HCT116 (cell line): ENCODE data around the gene AKAP1. TPM values are rescaled to one million over a fixed set of nuclear protein-coding genes. Genes with fewer than 3 reads are reported as not detected.

ENCODE experiments used
- ATAC-seq: fragments of 200-7000 bp; cut with Tn5 transposase; 2 replicates; pipeline ENCODE4 v1.9.1; 2020; ENCODE audit warnings: mild to moderate bottlenecking, moderate library complexity
- BruUV-seq: library from RNA; stranded (reverse); fragments of 400-500 nt; replicated peaks from 2 replicates; lab custom pipeline; 2021; lab: Mats Ljungman, UMichigan
- CTCF ChIA-PET: fragments of 300-600 bp; sonication (Branson Sonifier 250); formaldehyde crosslinking; loops from one replicate; lab custom pipeline; 2021; ENCODE audit warnings: antibody characterized with exemption; lab: Charles Lee
- POLR2A ChIA-PET: fragments of 300-600, 350-600 bp; sonication (Branson Sonifier 250); formaldehyde crosslinking; loops from one replicate; lab custom pipeline; 2021; ENCODE audit warnings: antibody characterized with exemption; lab: Charles Lee
- RAD21 ChIA-PET, 2 experiments: fragments of 300-600 bp; sonication (Branson Sonifier 250); formaldehyde crosslinking; loops; one replicate each; lab custom pipeline; 2023; ENCODE audit warnings: low total read pairs in 2 of 2; ENCODE audit not compliant: uncharacterized antibody in 2 of 2, unreplicated experiment in 2 of 2, low non-redundant PET in 1 of 2; lab: Charles Lee
- DNase-seq: peaks from one replicate; pipeline ENCODE4 v3.0.0-alpha.2; 2010; ENCODE audit warnings: low read depth, low spot score
- H2AFZ ChIP-seq: fragments of 200-600 bp; shearing (Covaris generic), sonication (generic); 2 replicates; pipeline ENCODE4 v1.6.1; 2017; ENCODE audit warnings: low read depth, mixed run types, mixed read lengths, antibody characterized with exemption, low read length; ENCODE audit not compliant: poor library complexity, severe bottlenecking
- H3K27ac ChIP-seq: 2 replicates; pipeline ENCODE4 v1.5.1; 2012; ENCODE audit warnings: low read depth, low read length
- H3K27me3 ChIP-seq: fragments of 200-600 bp; sonication (generic); 2 replicates; pipeline ENCODE4 v1.6.1; 2016; ENCODE audit warnings: mixed run types, low read length, mixed read lengths; ENCODE audit not compliant: insufficient read depth
- H3K36me3 ChIP-seq, 2 experiments: fragments of 200-500 bp in 1 of 2; fragments of 200-600 bp in 1 of 2; sonication (Bioruptor generic) in 1 of 2; sonication (generic) in 1 of 2; 2 replicates each; pipeline versions ENCODE4 v1.5.1 to v1.6.1; 2014 to 2016; ENCODE audit warnings: low read length in 2 of 2, inconsistent platforms in 1 of 2, mixed read lengths in 1 of 2, mixed run types in 1 of 2; ENCODE audit not compliant: insufficient read depth in 2 of 2, control insufficient read depth in 1 of 2
- H3K4me1 ChIP-seq, 2 experiments: fragments of 200-600 bp in 1 of 2; sonication (generic) in 1 of 2; 2 replicates each; pipeline versions ENCODE4 v1.5.1 to v1.6.1; 2012 to 2017; ENCODE audit warnings: low read length in 2 of 2, inconsistent platforms in 1 of 2, mild to moderate bottlenecking in 1 of 2, mixed read lengths in 1 of 2, mixed run types in 1 of 2, moderate library complexity in 1 of 2; ENCODE audit not compliant: insufficient read depth in 2 of 2, control insufficient read depth in 1 of 2
- H3K4me2 ChIP-seq: fragments of 200-600 bp; sonication (generic); 2 replicates; pipeline ENCODE4 v1.6.1; 2017; ENCODE audit warnings: mixed run types, low read length, mixed read lengths
- H3K4me3 ChIP-seq, 2 experiments: fragments of 200-600 bp in 1 of 2; sonication (generic) in 1 of 2; replicated peaks in 1 of 2; 2 replicates each; pipeline ENCODE4 v1.5.1; 2011 to 2016; ENCODE audit warnings: low read length in 2 of 2, control low read depth in 1 of 2, low read depth in 1 of 2, mild to moderate bottlenecking in 1 of 2, mixed read lengths in 1 of 2, mixed run types in 1 of 2
- H3K79me2 ChIP-seq: fragments of 200-600 bp; sonication (generic); 2 replicates; pipeline ENCODE4 v1.6.1; 2017; ENCODE audit warnings: mild to moderate bottlenecking, mixed run types, low read length, moderate library complexity, mixed read lengths; ENCODE audit not compliant: insufficient read depth
- H3K9ac ChIP-seq: fragments of 200-600 bp; sonication (generic); 2 replicates; pipeline ENCODE4 v1.6.1; 2016; ENCODE audit warnings: low read length, mixed read lengths
- H3K9me2 ChIP-seq: fragments of 200-600 bp; sonication (generic), shearing (Covaris generic); 2 replicates; pipeline ENCODE4 v1.6.1; 2017; ENCODE audit warnings: mixed run types, mild to moderate bottlenecking, moderate library complexity; ENCODE audit not compliant: insufficient read depth
- H3K9me3 ChIP-seq, 2 experiments: fragments of 200-500 bp in 1 of 2; fragments of 200-600 bp in 1 of 2; sonication (Bioruptor generic) in 1 of 2; sonication (generic) in 1 of 2; 2 replicates each; pipeline ENCODE4 v1.6.1; 2014 to 2017; ENCODE audit warnings: low read length in 2 of 2, mixed read lengths in 2 of 2, inconsistent platforms in 1 of 2, low read depth in 1 of 2, mild to moderate bottlenecking in 1 of 2, mixed run types in 1 of 2, moderate library complexity in 1 of 2; ENCODE audit not compliant: control insufficient read depth in 1 of 2, insufficient read depth in 1 of 2
- H4K20me1 ChIP-seq: fragments of 200-600 bp; sonication (generic), shearing (Covaris generic); 2 replicates; pipeline ENCODE4 v1.6.1; 2017; ENCODE audit warnings: mixed run types, mild to moderate bottlenecking, moderate library complexity; ENCODE audit not compliant: insufficient read depth
- ATF3 ChIP-seq: IDR thresholded peaks from 2 replicates; pipeline ENCODE4 v1.6.1; 2012
- CBX3 ChIP-seq: IDR thresholded peaks from 2 replicates; pipeline ENCODE4 v1.6.1; 2012; ENCODE audit warnings: low read depth
- CTCF ChIP-seq, 3 experiments: fragments of 200-600 bp in 1 of 3; sonication (generic) in 1 of 3; IDR thresholded peaks in 2 of 3; conservative IDR thresholded peaks in 1 of 3; 2 replicates each; pipeline ENCODE4 v1.5.1; 2012 to 2017; ENCODE audit warnings: low read depth in 2 of 3, low read length in 2 of 3, antibody characterized with exemption in 1 of 3, borderline replicate concordance in 1 of 3, control low read depth in 1 of 3, mild to moderate bottlenecking in 1 of 3, mixed read lengths in 1 of 3, mixed run types in 1 of 3, moderate library complexity in 1 of 3; ENCODE audit not compliant: insufficient read depth in 1 of 3
- EGR1 ChIP-seq: IDR thresholded peaks from 2 replicates; pipeline ENCODE4 v1.6.1; 2012; ENCODE audit warnings: low read depth
- ELF1 ChIP-seq: IDR thresholded peaks from 2 replicates; pipeline ENCODE4 v1.6.1; 2012; ENCODE audit warnings: low read depth, borderline replicate concordance
- EZH2 ChIP-seq: fragments of 200-600 bp; sonication (generic); IDR thresholded peaks from 2 replicates; pipeline ENCODE4 v1.6.1; 2017; ENCODE audit warnings: antibody characterized with exemption, mixed run types
- FOSL1 ChIP-seq: IDR thresholded peaks from 2 replicates; pipeline ENCODE4 v1.6.1; 2012; ENCODE audit warnings: low read depth
- JUND ChIP-seq: IDR thresholded peaks from 2 replicates; pipeline ENCODE4 v1.6.1; 2012
- POLR2AphosphoS5 ChIP-seq: IDR thresholded peaks from 2 replicates; pipeline ENCODE4 v1.6.1; 2011; ENCODE audit warnings: mild to moderate bottlenecking, low read depth, low read length, moderate library complexity
- REST ChIP-seq: IDR thresholded peaks from 2 replicates; pipeline ENCODE4 v1.6.1; 2012; ENCODE audit warnings: low read depth
- TCF7L2 ChIP-seq: IDR thresholded peaks from 2 replicates; pipeline ENCODE4 v1.7.0; 2011; ENCODE audit warnings: borderline replicate concordance, inconsistent platforms; ENCODE audit not compliant: insufficient read depth, insufficient read length; ENCODE audit errors: extremely low read depth
- ZBTB33 ChIP-seq: IDR thresholded peaks from 2 replicates; pipeline ENCODE4 v1.6.1; 2011; ENCODE audit warnings: mild to moderate bottlenecking, low read length, moderate library complexity; ENCODE audit not compliant: insufficient replicate concordance; ENCODE audit errors: extremely low read depth
- ZNF274 ChIP-seq: fragments of 200-500 bp; sonication (Bioruptor generic); IDR thresholded peaks from 2 replicates; pipeline ENCODE4 v1.6.1; 2014; ENCODE audit warnings: mild to moderate bottlenecking, low read depth, low read length, inconsistent platforms
- intact Hi-C: fragments of 100-400 bp; cut with micrococcal nuclease; formaldehyde crosslinking; loops from 2 replicates; pipeline ENCODE4 v1.10.0; 2022
- total RNA-seq: library from RNA; stranded (reverse); gene quantifications from one replicate; pipeline ENCODE4 v1.2.1, GENCODE V29; 2021; ENCODE audit not compliant: unreplicated experiment
- TF ChIP-seq, protein P1 (sequence below): IDR thresholded peaks from 2 replicates; pipeline ENCODE4 v1.6.1; 2012

AKAP1 gene
- total RNA-seq, 1 experiment from 2014 or later: 51.6 TPM

- no peaks in the 10 kb centered on the region for H3K36me3 ChIP-seq
- no peaks in the 10 kb centered on the region for H3K27me3 ChIP-seq
- no peak overlapping the region for H3K4me3 ChIP-seq
- H3K9ac ChIP-seq: no peak overlapping the region
- no peak overlapping the region for H3K27ac ChIP-seq
- H3K4me2 ChIP-seq: no peak overlapping the region
- H3K9me2 ChIP-seq: no peaks in the 10 kb centered on the region
- H4K20me1 ChIP-seq: no peaks in the 10 kb centered on the region
- no peaks in the 10 kb centered on the region for H3K79me2 ChIP-seq
- ChIA-PET RAD21 (no interaction called here), POLR2A (no interaction called here), CTCF (no interaction called here)
- no peak for TF ChIP-seq CTCF (IDR thresholded peaks at IDR 0.05 in 2 of 3, conservative IDR thresholded peaks at IDR 0.05 in 1 of 3; ENCODE audit: borderline replicate concordance in 1 of 3, insufficient read depth in 1 of 3, low read depth in 2 of 3, low read length in 2 of 3)
- TF ChIP-seq FOSL1: no peak
- TF ChIP-seq JUND: no peak
- no peak for TF ChIP-seq TCF7L2
- no peak for TF ChIP-seq CBX3
- no peak for TF ChIP-seq EZH2
- TF ChIP-seq ZNF274: no peak
- TF ChIP-seq EGR1: no peak
- TF ChIP-seq REST: no peak
- no peak for TF ChIP-seq POLR2AphosphoS5
- TF ChIP-seq ZBTB33: no peak
- TF ChIP-seq ELF1: no peak
- no peak for TF ChIP-seq ATF3
- TF ChIP-seq, protein P1, sequence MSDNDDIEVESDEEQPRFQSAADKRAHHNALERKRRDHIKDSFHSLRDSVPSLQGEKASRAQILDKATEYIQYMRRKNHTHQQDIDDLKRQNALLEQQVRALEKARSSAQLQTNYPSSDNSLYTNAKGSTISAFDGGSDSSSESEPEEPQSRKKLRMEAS: no peak
- intact Hi-C loops: no loop called here
- ATAC-seq (no peak), DNase-seq (no peak)
- no peak overlapping the region for H2AFZ ChIP-seq
- H3K9me3 ChIP-seq: no peaks in the 10 kb centered on the region
- peaks cover 5 to 11% of the 10 kb centered on the region in 2 experiments; a peak in 3 of 4 replicates for H3K4me1 ChIP-seq
- BruUV-seq: no TSS peak
Measured at GRCh38 chr17:57165754-57166153, 80.7 kb downstream of the AKAP1 start.
